HCT116 (cell line): ENCODE measurements around the gene MED13L.

Experiments used
- ELF1 ChIP-seq: IDR thresholded peaks from 2 replicates; pipeline ENCODE4 v1.6.1; 2012; ENCODE audit warnings: low read depth, borderline replicate concordance
- POLR2A ChIP-seq: IDR thresholded peaks from 2 replicates; pipeline ENCODE4 v1.7.0; 2011; ENCODE audit warnings: borderline replicate concordance; ENCODE audit not compliant: insufficient read depth, insufficient read length; ENCODE audit errors: extremely low read depth
- REST ChIP-seq: IDR thresholded peaks from 2 replicates; pipeline ENCODE4 v1.6.1; 2012; ENCODE audit warnings: low read depth
- ZBTB33 ChIP-seq: IDR thresholded peaks from 2 replicates; pipeline ENCODE4 v1.6.1; 2011; ENCODE audit warnings: mild to moderate bottlenecking, low read length, moderate library complexity; ENCODE audit not compliant: insufficient replicate concordance; ENCODE audit errors: extremely low read depth
- TF ChIP-seq, protein P1 (sequence below), 3 experiments: fragments of 200-600 bp in 1 of 3; sonication (generic) in 1 of 3; IDR thresholded peaks in 2 of 3; conservative IDR thresholded peaks in 1 of 3; 2 replicates each; pipeline ENCODE4 v1.5.1; 2012 to 2017; ENCODE audit warnings: low read depth in 2 of 3, low read length in 2 of 3, antibody characterized with exemption in 1 of 3, borderline replicate concordance in 1 of 3, control low read depth in 1 of 3, mild to moderate bottlenecking in 1 of 3, mixed read lengths in 1 of 3, mixed run types in 1 of 3, moderate library complexity in 1 of 3; ENCODE audit not compliant: insufficient read depth in 1 of 3

GRCh38 chr12:116294454-116295165, 17.1 kb upstream of the MED13L start:
- TF ChIP-seq, protein P1, sequence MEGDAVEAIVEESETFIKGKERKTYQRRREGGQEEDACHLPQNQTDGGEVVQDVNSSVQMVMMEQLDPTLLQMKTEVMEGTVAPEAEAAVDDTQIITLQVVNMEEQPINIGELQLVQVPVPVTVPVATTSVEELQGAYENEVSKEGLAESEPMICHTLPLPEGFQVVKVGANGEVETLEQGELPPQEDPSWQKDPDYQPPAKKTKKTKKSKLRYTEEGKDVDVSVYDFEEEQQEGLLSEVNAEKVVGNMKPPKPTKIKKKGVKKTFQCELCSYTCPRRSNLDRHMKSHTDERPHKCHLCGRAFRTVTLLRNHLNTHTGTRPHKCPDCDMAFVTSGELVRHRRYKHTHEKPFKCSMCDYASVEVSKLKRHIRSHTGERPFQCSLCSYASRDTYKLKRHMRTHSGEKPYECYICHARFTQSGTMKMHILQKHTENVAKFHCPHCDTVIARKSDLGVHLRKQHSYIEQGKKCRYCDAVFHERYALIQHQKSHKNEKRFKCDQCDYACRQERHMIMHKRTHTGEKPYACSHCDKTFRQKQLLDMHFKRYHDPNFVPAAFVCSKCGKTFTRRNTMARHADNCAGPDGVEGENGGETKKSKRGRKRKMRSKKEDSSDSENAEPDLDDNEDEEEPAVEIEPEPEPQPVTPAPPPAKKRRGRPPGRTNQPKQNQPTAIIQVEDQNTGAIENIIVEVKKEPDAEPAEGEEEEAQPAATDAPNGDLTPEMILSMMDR (IDR thresholded peaks at IDR 0.05 in 2 of 3, conservative IDR thresholded peaks at IDR 0.05 in 1 of 3; ENCODE audit: borderline replicate concordance in 1 of 3, insufficient read depth in 1 of 3, low read depth in 2 of 3, low read length in 2 of 3) = no peak
- no peak for TF ChIP-seq ELF1
- no peak for TF ChIP-seq POLR2A
- no peak for TF ChIP-seq REST
- no peak for TF ChIP-seq ZBTB33
